Aorta (tissue), 4 donors: ENCODE results near the gene MPG. TPM values are rescaled to one million over a fixed set of nuclear protein-coding genes. Genes with fewer than 3 reads are reported as not detected.

Experiments used
- polyA plus RNA-seq, 2 donors: library from polyadenylated mRNA; stranded (reverse); fragments of 200-250 nt; gene quantifications; one replicate each; pipeline ENCODE4 v1.2.3, GENCODE V29; 2013
- total RNA-seq, 2 donors: library from RNA; stranded (reverse); fragmentation: NEBNext Ultra II Directional; extraction: Animal tissue kit (Norgen Biotek cat#: 25700); gene quantifications; one replicate each; pipeline ENCODE4 v1.2.1, GENCODE V29; 2021
- donor health status: healthy with polysubstance abuse.
- donor health status: Bipolar disorder and iron deficiency.
- donor health status: DM: no; HTN: no; CAD: no.
- donor health status: DM: yes; HTN: yes; CAD: no.

The MPG gene
- total and polyA plus RNA-seq, 4 donors = 56.2 to 213 (median 74.1) TPM

Other genes starting within 250 kb of the MPG start
- 1 to 10 TPM; 6.0 to 6.1 TPM for gene POLR3K, start 24.6 kb upstream of the MPG start, total RNA-seq
- gene POLR3K, start 24.6 kb upstream of the MPG start, polyA plus RNA-seq = 10 to 100 TPM in 1 of 2 donors, 1 to 10 TPM in 1; 8.5 to 10.9 TPM
- 10 to 100 TPM; 10.7 to 11.1 TPM for gene SNRNP25, start 24.4 kb upstream of the MPG start, total RNA-seq
- gene SNRNP25, start 24.4 kb upstream of the MPG start, polyA plus RNA-seq = 10 to 100 TPM; 18.5 to 32.2 TPM
- gene RHBDF1, start 5.6 kb upstream of the MPG start, total RNA-seq = 10 to 100 TPM; 79.2 to 91.0 TPM
- 100 to 1,000 TPM in 1 of 2 donors, 10 to 100 TPM in 1; 23.7 to 215 TPM for gene RHBDF1, start 5.6 kb upstream of the MPG start, polyA plus RNA-seq
- 10 to 100 TPM; 13.4 to 29.0 TPM for gene NPRL3, start 60.4 kb downstream of the MPG start, total RNA-seq
- 10 to 100 TPM in 1 of 2 donors, 1 to 10 TPM in 1; 5.8 to 16.3 TPM for gene NPRL3, start 60.4 kb downstream of the MPG start, polyA plus RNA-seq
- not detected for gene HBZ, start 74.4 kb downstream of the MPG start, total RNA-seq
- not detected for gene HBZ, start 74.4 kb downstream of the MPG start, polyA plus RNA-seq
- 1 to 10 TPM in 1 of 2 donors, not detected in 1; 3.1 TPM for gene HBM, start 87.8 kb downstream of the MPG start, total RNA-seq
- gene HBM, start 87.8 kb downstream of the MPG start, polyA plus RNA-seq = not detected
- gene HBA2, start 94.7 kb downstream of the MPG start, total RNA-seq = 1,000 to 10,000 TPM in 1 of 2 donors, 100 to 1,000 TPM in 1; 448 to 1,265 TPM
- 10 to 100 TPM; 30.6 to 35.8 TPM for gene HBA2, start 94.7 kb downstream of the MPG start, polyA plus RNA-seq
- 1,000 to 10,000 TPM in 1 of 2 donors, 100 to 1,000 TPM in 1; 559 to 1,337 TPM for gene HBA1, start 98.5 kb downstream of the MPG start, total RNA-seq
- 1 to 10 TPM in 1 of 2 donors, not detected in 1; 8.0 TPM for gene HBA1, start 98.5 kb downstream of the MPG start, polyA plus RNA-seq
- gene HBQ1, start 102.2 kb downstream of the MPG start, total RNA-seq = not detected
- gene HBQ1, start 102.2 kb downstream of the MPG start, polyA plus RNA-seq = not detected
- 10 to 100 TPM; 69.5 to 98.5 TPM for gene LUC7L, start 151.2 kb downstream of the MPG start, total RNA-seq
- gene LUC7L, start 151.2 kb downstream of the MPG start, polyA plus RNA-seq = 100 to 1,000 TPM in 1 of 2 donors, 10 to 100 TPM in 1; 28.4 to 346 TPM
- gene FAM234A, start 156.6 kb downstream of the MPG start, total RNA-seq = 10 to 100 TPM; 58.0 to 60.7 TPM
- 10 to 100 TPM; 32.2 to 53.0 TPM for gene FAM234A, start 156.6 kb downstream of the MPG start, polyA plus RNA-seq
- 10 to 100 TPM in 1 of 2 donors, 1 to 10 TPM in 1; 3.3 to 35.2 TPM for gene RGS11, start 197.7 kb downstream of the MPG start, total RNA-seq
- gene RGS11, start 197.7 kb downstream of the MPG start, polyA plus RNA-seq = 10 to 100 TPM in 1 of 2 donors, 1 to 10 TPM in 1; 5.4 to 76.5 TPM
- 1 to 10 TPM in 1 of 2 donors, not detected in 1; 3.1 TPM for gene ARHGDIG, start 202.4 kb downstream of the MPG start, total RNA-seq
- gene ARHGDIG, start 202.4 kb downstream of the MPG start, polyA plus RNA-seq = under 1 TPM in 1 of 2 donors, not detected in 1; 0.75 TPM
- gene PDIA2, start 204.9 kb downstream of the MPG start, total RNA-seq = 1 to 10 TPM in 1 of 2 donors, not detected in 1; 1.6 TPM
- gene PDIA2, start 204.9 kb downstream of the MPG start, polyA plus RNA-seq = 1 to 10 TPM; 5.3 to 6.3 TPM